Panc1 (cell line): Measurements from ENCODE around the gene OPN3. TPM values are rescaled to one million over a fixed set of nuclear protein-coding genes. Genes with fewer than 3 reads are reported as not detected.
A peak's percentile ranks its signal among the peaks of the same experiment; 100 is the strongest.

Experiments used
- ATAC-seq: fragments of 200-7000 bp; cut with Tn5 transposase; 2 replicates; pipeline ENCODE4 v1.9.1; 2020; ENCODE audit warnings: mild to moderate bottlenecking, moderate library complexity
- BruUV-seq: library from RNA; stranded (reverse); fragments of 400-500 nt; replicated peaks from 2 replicates; lab custom pipeline; 2021; lab: Mats Ljungman, UMichigan
- CTCF ChIA-PET: fragments of 300-600 bp; sonication (Branson Sonifier 250); formaldehyde crosslinking; loops from one replicate; lab custom pipeline; 2022; ENCODE audit warnings: antibody characterized with exemption; lab: Charles Lee
- POLR2A ChIA-PET: fragments of 300-600 bp; sonication (Branson Sonifier 250); formaldehyde crosslinking; loops from one replicate; lab custom pipeline; 2022; ENCODE audit warnings: antibody characterized with exemption; lab: Charles Lee
- DNase-seq: peaks from one replicate; pipeline ENCODE4 v3.0.0-alpha.2; 2010; ENCODE audit warnings: low read depth, low spot score
- H3K27ac ChIP-seq: 2 replicates; pipeline ENCODE4 v1.5.1; 2011; ENCODE audit warnings: mild to moderate bottlenecking, low read length, inconsistent platforms
- H3K27me3 ChIP-seq: fragments of 200-500 bp; sonication (Bioruptor generic); 2 replicates; pipeline ENCODE4 v1.6.0; 2014; ENCODE audit warnings: low read length, inconsistent platforms; ENCODE audit not compliant: control insufficient read depth, insufficient read depth
- H3K36me3 ChIP-seq: fragments of 200-500 bp; sonication (Bioruptor generic); 2 replicates; pipeline ENCODE4 v1.5.1; 2014; ENCODE audit warnings: inconsistent platforms, mild to moderate bottlenecking, low read length, moderate library complexity; ENCODE audit not compliant: control insufficient read depth, insufficient read depth
- H3K4me1 ChIP-seq: 2 replicates; pipeline ENCODE4 v1.5.1; 2011; ENCODE audit warnings: inconsistent platforms, mild to moderate bottlenecking, low read length, moderate library complexity; ENCODE audit not compliant: control insufficient read depth, insufficient read depth
- H3K4me3 ChIP-seq, 2 experiments: 2 replicates each; pipeline ENCODE4 v1.5.1; 2011 to 2012; ENCODE audit warnings: low read depth in 2 of 2, low read length in 2 of 2, mild to moderate bottlenecking in 2 of 2, inconsistent platforms in 1 of 2, moderate library complexity in 1 of 2
- H3K9me3 ChIP-seq: fragments of 200-500 bp; sonication (Bioruptor generic); 2 replicates; pipeline ENCODE4 v1.5.1; 2014; ENCODE audit warnings: low read depth, mild to moderate bottlenecking, inconsistent platforms, low read length, moderate library complexity; ENCODE audit not compliant: control insufficient read depth, insufficient read depth
- CTCF ChIP-seq: fragments of 450-650 bp; IDR thresholded peaks from 2 replicates; pipeline ENCODE4 v1.5.1; 2017; ENCODE audit warnings: mild to moderate bottlenecking
- POLR2AphosphoS5 ChIP-seq: IDR thresholded peaks from 2 replicates; pipeline ENCODE4 v1.6.1; 2012; ENCODE audit warnings: mild to moderate bottlenecking, low read depth, low read length, moderate library complexity
- REST ChIP-seq, 2 experiments: IDR thresholded peaks; 2 replicates each; pipeline ENCODE4 v1.6.1; 2011 to 2012; ENCODE audit warnings: low read depth in 2 of 2, control low read depth in 1 of 2, low read length in 1 of 2, mild to moderate bottlenecking in 1 of 2, moderate library complexity in 1 of 2; ENCODE audit not compliant: insufficient read depth in 1 of 2
- SIN3A ChIP-seq: IDR thresholded peaks from 2 replicates; pipeline ENCODE4 v1.6.1; 2012; ENCODE audit warnings: low read depth, mild to moderate bottlenecking, low read length, moderate library complexity, borderline replicate concordance; ENCODE audit not compliant: insufficient read depth
- TCF7L2 ChIP-seq: IDR thresholded peaks from 2 replicates; pipeline ENCODE4 v1.6.1; 2011; ENCODE audit warnings: mild to moderate bottlenecking, low read depth, low read length, inconsistent platforms
- in situ Hi-C: cut with HindIII; loops from 2 replicates; pipeline ENCODE4 v1.10.0; 2016; ENCODE audit warnings: low sequenced_read_pairs, low pct_unique_long_range_greater_than_20kb
- intact Hi-C: fragments of 100-400 bp; cut with micrococcal nuclease; formaldehyde crosslinking; loops from one replicate; pipeline ENCODE4 v1.10.0; 2022; ENCODE audit not compliant: unreplicated experiment
- total RNA-seq: library from RNA; stranded (reverse); gene quantifications from one replicate; pipeline ENCODE4 v1.2.1, GENCODE V29; 2021; ENCODE audit not compliant: unreplicated experiment

The OPN3 gene
- total RNA-seq, 1 experiment from 2014 or later = 34.0 TPM

GRCh38 chr1:241614144-241614543, 26.0 kb downstream of the OPN3 start:
- ChIA-PET POLR2A (no interaction called here), CTCF (no interaction called here)
- ATAC-seq (no peak), DNase-seq (no peak)
- peaks cover 40% of the 10 kb centered on the region for H3K4me1 ChIP-seq
- peak overlapping the region; percentile 68; the same call in 1 of the 2 replicates for H3K27ac ChIP-seq
- no peak overlapping the region for H3K4me3 ChIP-seq
- TF ChIP-seq REST (IDR thresholded peaks at IDR 0.05; ENCODE audit: insufficient read depth in 1 of 2, low read depth in 2 of 2, low read length in 1 of 2) = no peak
- TF ChIP-seq SIN3A = no peak
- no peak for TF ChIP-seq POLR2AphosphoS5
- TF ChIP-seq TCF7L2 = no peak
- no peak for TF ChIP-seq CTCF
- intact Hi-C loops (no loop called here), in situ Hi-C loops (loop anchor here (10.0 kb wide), 1 partner anchor 89 kb away; no protein-coding TSS in a partner anchor)
- no peaks in the 10 kb centered on the region for H3K9me3 ChIP-seq
- BruUV-seq = no TSS peak
- no peaks in the 10 kb centered on the region for H3K36me3 ChIP-seq
- H3K27me3 ChIP-seq = no peaks in the 10 kb centered on the region

- in situ Hi-C loops = loop anchor here (10.0 kb wide), 1 partner anchor 88 kb away; no protein-coding TSS in a partner anchor
- H3K4me1 ChIP-seq = peaks cover 53% of the 10 kb centered on the region
- CTCF ChIA-PET = interaction anchor here (0.6 kb wide), 1 partner anchor 11 kb away, joined by 8 read pairs; no protein-coding TSS in a partner anchor
- TF ChIP-seq CTCF (no peak), REST (IDR thresholded peaks at IDR 0.05; ENCODE audit: insufficient read depth in 1 of 2, low read depth in 2 of 2, low read length in 1 of 2) (no peak), POLR2AphosphoS5 (no peak), TCF7L2 (no peak), SIN3A (no peak)
- no TSS peak for BruUV-seq
- intact Hi-C loops = no loop called here
- DNase-seq (no peak), ATAC-seq (no peak)
- no peak overlapping the region for H3K4me3 ChIP-seq
- no peaks in the 10 kb centered on the region for H3K27me3 ChIP-seq
- peak overlapping the region; percentile 58; the same call in 1 of the 2 replicates for H3K27ac ChIP-seq
- no peaks in the 10 kb centered on the region for H3K36me3 ChIP-seq
- POLR2A ChIA-PET = no interaction called here
- H3K9me3 ChIP-seq = no peaks in the 10 kb centered on the region
Measured at GRCh38 chr1:241612533-241613477, 27.4 kb downstream of the OPN3 start.
